Measurements from ENCODE around the gene NSUN5. TPM values are rescaled to one million over a fixed set of nuclear protein-coding genes. Genes with fewer than 3 reads are reported as not detected.

NSUN5 gene
- total RNA-seq, 1 experiment from 2014 or later: 73.4 TPM

- Mint-ChIP-seq H3K4me1 (ENCODE audit: low read depth, unreplicated experiment) (no peaks in the 10 kb centered on the region), H3K36me3 (ENCODE audit: insufficient read depth, unreplicated experiment) (no peaks in the 10 kb centered on the region), H3K4me3 (ENCODE audit: unreplicated experiment) (no peak overlapping the region), H3K9me3 (ENCODE audit: unreplicated experiment) (no peaks in the 10 kb centered on the region), H3K27ac (ENCODE audit: unreplicated experiment) (no peak overlapping the region), H3K27me3 (ENCODE audit: insufficient read depth, unreplicated experiment) (no peaks in the 10 kb centered on the region)
- CTCF ChIA-PET: no interaction called here
- Histone ChIP-seq H3K9me3 (peaks cover 7% of the 10 kb centered on the region; the same call in 1 of the 2 replicates), H3K4me3 (ENCODE audit: low read depth, low read length) (no peak overlapping the region), H3K4me1 (0 out of 2 replicates have a peak, but pooled peaks cover 7% of the 10 kb centered on the region), H3K36me3 (ENCODE audit: control insufficient read depth, insufficient read depth, low read length) (no peaks in the 10 kb centered on the region), H3K27me3 (replicated peaks; ENCODE audit: control insufficient read depth, insufficient read depth, low read length) (no peaks in the 10 kb centered on the region)
- POLR2A ChIA-PET: no interaction called here
- TF ChIP-seq CTCF (IDR thresholded peaks at IDR 0.05; ENCODE audit: insufficient read depth in 1 of 2, low read depth in 1 of 2, low read length in 1 of 2, severe bottlenecking in 1 of 2, unreplicated experiment in 1 of 2): no peak
- intact Hi-C loops (cut with micrococcal nuclease; ENCODE audit: unreplicated experiment): no loop called here
- no TSS peak for BruUV-seq (replicated peaks)
- DNase-seq: no peak
Observed at GRCh38 chr7:73354196-73354595, 45.6 kb upstream of the NSUN5 start.

GRCh38 chr7:73353243-73353642, 44.6 kb upstream of the NSUN5 start:
- Mint-ChIP-seq H3K4me3 (ENCODE audit: unreplicated experiment) (no peak overlapping the region), H3K36me3 (ENCODE audit: insufficient read depth, unreplicated experiment) (no peaks in the 10 kb centered on the region), H3K4me1 (ENCODE audit: low read depth, unreplicated experiment) (no peaks in the 10 kb centered on the region), H3K27me3 (ENCODE audit: insufficient read depth, unreplicated experiment) (no peaks in the 10 kb centered on the region), H3K9me3 (ENCODE audit: unreplicated experiment) (no peaks in the 10 kb centered on the region), H3K27ac (ENCODE audit: unreplicated experiment) (no peak overlapping the region)
- no TSS peak for BruUV-seq (replicated peaks)
- H3K4me1 ChIP-seq: 0 out of 2 replicates have a peak, but pooled peaks cover 4% of the 10 kb centered on the region
- H3K36me3 ChIP-seq (ENCODE audit: control insufficient read depth, insufficient read depth, low read length): no peaks in the 10 kb centered on the region
- CTCF ChIA-PET: no interaction called here
- POLR2A ChIA-PET: no interaction called here
- intact Hi-C loops (cut with micrococcal nuclease; ENCODE audit: unreplicated experiment): no loop called here
- TF ChIP-seq CTCF (IDR thresholded peaks at IDR 0.05; ENCODE audit: insufficient read depth in 1 of 2, low read depth in 1 of 2, low read length in 1 of 2, severe bottlenecking in 1 of 2, unreplicated experiment in 1 of 2): no peak
- H3K27me3 ChIP-seq (replicated peaks; ENCODE audit: control insufficient read depth, insufficient read depth, low read length): no peaks in the 10 kb centered on the region
- H3K4me3 ChIP-seq (ENCODE audit: low read depth, low read length): no peak overlapping the region
- DNase-seq: no peak
- H3K9me3 ChIP-seq: peaks cover 7% of the 10 kb centered on the region; the same call in 1 of the 2 replicates

GRCh38 chr7:73352784-73353183, 44.2 kb upstream of the NSUN5 start:
- POLR2A ChIA-PET: interaction anchor here (0.6 kb wide), 2 partner anchors 9 to 39 kb away, joined by 4 to 8 read pairs; no protein-coding TSS in a partner anchor
- no peaks in the 10 kb centered on the region for H3K27me3 Mint-ChIP-seq (ENCODE audit: insufficient read depth, unreplicated experiment)
- no peak for TF ChIP-seq CTCF (IDR thresholded peaks at IDR 0.05; ENCODE audit: insufficient read depth in 1 of 2, low read depth in 1 of 2, low read length in 1 of 2, severe bottlenecking in 1 of 2, unreplicated experiment in 1 of 2)

More at GRCh38 chr7:73352784-73353183, 44.2 kb upstream of the NSUN5 start:
- Histone ChIP-seq H3K36me3 (ENCODE audit: control insufficient read depth, insufficient read depth, low read length) (no peaks in the 10 kb centered on the region), H3K4me3 (ENCODE audit: low read depth, low read length) (no peak overlapping the region), H3K9me3 (peaks cover 7% of the 10 kb centered on the region; the same call in 1 of the 2 replicates), H3K4me1 (no peaks in the 10 kb centered on the region), H3K27me3 (replicated peaks; ENCODE audit: control insufficient read depth, insufficient read depth, low read length) (no peaks in the 10 kb centered on the region)
- CTCF ChIA-PET: no interaction called here
- BruUV-seq (replicated peaks): no TSS peak
- Mint-ChIP-seq H3K4me3 (ENCODE audit: unreplicated experiment) (no peak overlapping the region), H3K36me3 (ENCODE audit: insufficient read depth, unreplicated experiment) (no peaks in the 10 kb centered on the region), H3K27ac (ENCODE audit: unreplicated experiment) (no peak overlapping the region), H3K4me1 (ENCODE audit: low read depth, unreplicated experiment) (no peaks in the 10 kb centered on the region), H3K9me3 (ENCODE audit: unreplicated experiment) (no peaks in the 10 kb centered on the region)
- DNase-seq: no peak
- intact Hi-C loops (cut with micrococcal nuclease; ENCODE audit: unreplicated experiment): no loop called here
